Amniotic epithelial cell (primary cell): Measurements from ENCODE around the gene DZIP1.
A peak's percentile ranks its signal among the peaks of the same experiment; 100 is the strongest.

Experiments used
- DNase-seq: peaks from one replicate; pipeline ENCODE4 v3.0.0-alpha.2; 2010; ENCODE audit warnings: low read depth

Gene DZIP1

GRCh38 chr13:95547531-95548167 is 96.9 kb downstream of the DZIP1 start:
- peak; percentile 17 for DNase-seq

GRCh38 chr13:95546919-95547318 is 97.6 kb downstream of the DZIP1 start:
- no peak for DNase-seq

GRCh38 chr13:95544293-95544692 is 100.2 kb downstream of the DZIP1 start:
- DNase-seq: peak; percentile 6

- DNase-seq: no peak
These were observed 102.5 kb downstream of the DZIP1 start for GRCh38 chr13:95541911-95542474.

- no peak for DNase-seq
These were observed 103.2 kb downstream of the DZIP1 start for GRCh38 chr13:95541308-95541707.

- DNase-seq: no peak
These were observed 103.6 kb downstream of the DZIP1 start for GRCh38 chr13:95540888-95541287.

- peak; percentile 39 for DNase-seq
These were observed 107.8 kb downstream of the DZIP1 start for GRCh38 chr13:95536632-95537241.

- peak; percentile 90 for DNase-seq
These were observed 109.3 kb downstream of the DZIP1 start for GRCh38 chr13:95535243-95535642.

GRCh38 chr13:95533545-95534160 is 110.9 kb downstream of the DZIP1 start:
- no peak for DNase-seq

GRCh38 chr13:95530178-95530577 is 114.3 kb downstream of the DZIP1 start:
- DNase-seq: peak; percentile 86
